Breast epithelium (tissue), 3 donors: ENCODE data around the gene GORASP1.

ENCODE experiments used
- POLR2A ChIP-seq: fragments of 450-650 bp; IDR thresholded peaks from one replicate; pipeline ENCODE4 v1.6.1; 2016; ENCODE audit warnings: antibody characterized with exemption, mild to moderate bottlenecking, moderate library complexity
- POLR2AphosphoS5 ChIP-seq, 3 donors: sonication (generic); formaldehyde crosslinking; IDR thresholded peaks; one replicate each; pipeline ENCODE4 v1.6.1; 2017; ENCODE audit warnings: antibody characterized with exemption in 3 of 3
- TF ChIP-seq, protein P1 (sequence below), 3 donors: fragments of 450-650 bp; IDR thresholded peaks; one replicate each; pipeline ENCODE4 v1.5.1; 2016 to 2017; ENCODE audit warnings: antibody characterized with exemption in 3 of 3, mild to moderate bottlenecking in 3 of 3, moderate library complexity in 3 of 3

DNA sequence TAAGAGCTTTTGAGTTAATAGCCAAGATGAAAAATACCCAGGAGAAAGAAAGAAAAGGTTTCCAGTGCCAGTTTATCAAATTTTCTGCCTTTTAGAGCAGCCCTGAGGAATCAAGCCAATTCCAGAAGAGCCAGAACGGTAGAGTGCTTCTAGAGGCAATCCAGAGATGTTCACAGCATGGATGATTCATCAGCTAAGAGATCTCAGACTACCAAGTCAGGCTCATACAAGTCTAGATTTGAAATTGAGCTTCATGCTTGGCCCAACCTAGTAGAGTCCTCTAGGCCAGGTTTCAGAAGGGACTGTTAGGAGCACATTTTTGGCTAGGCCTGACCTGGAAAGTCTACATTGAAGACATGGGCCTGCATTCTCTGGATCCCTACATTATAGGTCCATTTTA is 40.1 kb downstream of the GORASP1 start:
- TF ChIP-seq, protein P1, sequence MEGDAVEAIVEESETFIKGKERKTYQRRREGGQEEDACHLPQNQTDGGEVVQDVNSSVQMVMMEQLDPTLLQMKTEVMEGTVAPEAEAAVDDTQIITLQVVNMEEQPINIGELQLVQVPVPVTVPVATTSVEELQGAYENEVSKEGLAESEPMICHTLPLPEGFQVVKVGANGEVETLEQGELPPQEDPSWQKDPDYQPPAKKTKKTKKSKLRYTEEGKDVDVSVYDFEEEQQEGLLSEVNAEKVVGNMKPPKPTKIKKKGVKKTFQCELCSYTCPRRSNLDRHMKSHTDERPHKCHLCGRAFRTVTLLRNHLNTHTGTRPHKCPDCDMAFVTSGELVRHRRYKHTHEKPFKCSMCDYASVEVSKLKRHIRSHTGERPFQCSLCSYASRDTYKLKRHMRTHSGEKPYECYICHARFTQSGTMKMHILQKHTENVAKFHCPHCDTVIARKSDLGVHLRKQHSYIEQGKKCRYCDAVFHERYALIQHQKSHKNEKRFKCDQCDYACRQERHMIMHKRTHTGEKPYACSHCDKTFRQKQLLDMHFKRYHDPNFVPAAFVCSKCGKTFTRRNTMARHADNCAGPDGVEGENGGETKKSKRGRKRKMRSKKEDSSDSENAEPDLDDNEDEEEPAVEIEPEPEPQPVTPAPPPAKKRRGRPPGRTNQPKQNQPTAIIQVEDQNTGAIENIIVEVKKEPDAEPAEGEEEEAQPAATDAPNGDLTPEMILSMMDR (IDR thresholded peaks at IDR 0.05): no peak
- TF ChIP-seq POLR2A: no peak
- TF ChIP-seq POLR2AphosphoS5 (IDR thresholded peaks at IDR 0.05): no peak
